Natural killer cell (primary cell): ENCODE data around the gene ABCB8. TPM values are rescaled to one million over a fixed set of nuclear protein-coding genes. Genes with fewer than 3 reads are reported as not detected.

Source experiments
- ATAC-seq, 3 donors: fragments of 150-1000 bp in 2 of 3; fragments of 200-7000 bp in 1 of 3; cut with Tn5 transposase; 1 replicate in 1 of 3; 2 replicates in 2 of 3; pipeline ENCODE4 v1.10.0; 2021; ENCODE audit warnings: mild to moderate bottlenecking in 2 of 3, moderate library complexity in 2 of 3
- DNase-seq, 2 donors: peaks; one replicate each; pipeline versions ENCODE4 v3.0.0 to v3.0.0-alpha.2; 2013 to 2021; ENCODE audit warnings: mixed read lengths in 1 of 2
- H3K27ac ChIP-seq: one replicate; pipeline ENCODE4 v1.5.1; 2013; ENCODE audit warnings: mild to moderate bottlenecking, low read length
- H3K27me3 ChIP-seq: one replicate; pipeline ENCODE4 v1.6.1; 2013; ENCODE audit warnings: low read length; ENCODE audit not compliant: control insufficient read depth, insufficient read depth
- H3K36me3 ChIP-seq: one replicate; pipeline ENCODE4 v1.6.1; 2013; ENCODE audit warnings: low read length; ENCODE audit not compliant: control insufficient read depth, insufficient read depth
- H3K4me1 ChIP-seq: one replicate; pipeline ENCODE4 v1.6.1; 2013; ENCODE audit warnings: low read length; ENCODE audit not compliant: control insufficient read depth, insufficient read depth
- H3K4me3 ChIP-seq: one replicate; pipeline ENCODE4 v1.5.1; 2013; ENCODE audit warnings: low read length
- H3K9me3 ChIP-seq: one replicate; pipeline ENCODE4 v1.6.1; 2013; ENCODE audit warnings: low read length; ENCODE audit not compliant: control insufficient read depth, insufficient read depth
- H3K27ac Mint-ChIP-seq, 2 donors: one replicate each; pipeline ENCODE4 v1.8.0; 2022; ENCODE audit warnings: mild to moderate bottlenecking in 2 of 2, mixed read lengths in 2 of 2, moderate library complexity in 1 of 2
- H3K27me3 Mint-ChIP-seq, 2 donors: one replicate each; pipeline ENCODE4 v1.8.0; 2022; ENCODE audit warnings: low read depth in 2 of 2, mixed read lengths in 2 of 2
- H3K36me3 Mint-ChIP-seq: one replicate; pipeline ENCODE4 v1.8.0; 2022; ENCODE audit warnings: mixed read lengths
- H3K4me1 Mint-ChIP-seq, 2 donors: one replicate each; pipeline ENCODE4 v1.8.0; 2022; ENCODE audit warnings: mixed read lengths in 2 of 2
- H3K4me3 Mint-ChIP-seq: one replicate; pipeline ENCODE4 v1.8.0; 2022; ENCODE audit warnings: mild to moderate bottlenecking, moderate library complexity, mixed read lengths
- H3K9me3 Mint-ChIP-seq, 2 donors: one replicate each; pipeline ENCODE4 v1.8.0; 2022; ENCODE audit warnings: mixed read lengths in 2 of 2
- CTCF ChIP-seq: fragments of 200-600 bp; IDR thresholded peaks from one replicate; pipeline ENCODE4 v1.8.0; 2022; ENCODE audit warnings: antibody characterized with exemption
- WGBS: methylation state at CpG from one replicate; pipeline ENCODE4 v1.1.7; 2013; ENCODE audit warnings: missing lambda C conversion rate; ENCODE audit not compliant: insufficient coverage; 5-methylcytosine and 5-hydroxymethylcytosine counted together
- intact Hi-C: fragments of 100-400 bp; cut with micrococcal nuclease; formaldehyde crosslinking; loops from one replicate; pipeline ENCODE4 v1.14.2; 2022
- total RNA-seq, 4 donors: library from RNA; stranded (reverse); fragments of 120-200 nt in 1 of 4; gene quantifications; one replicate each; pipeline versions ENCODE4 v1.2.3 to v1.2.4, GENCODE V29; 2013 to 2022

ABCB8 gene
- total RNA-seq, 3 donors from 2014 or later (not counting 1 experiment from before 2014, with no cell fraction given) = 50.6 to 60.5 (median 53.7) TPM

DNA sequence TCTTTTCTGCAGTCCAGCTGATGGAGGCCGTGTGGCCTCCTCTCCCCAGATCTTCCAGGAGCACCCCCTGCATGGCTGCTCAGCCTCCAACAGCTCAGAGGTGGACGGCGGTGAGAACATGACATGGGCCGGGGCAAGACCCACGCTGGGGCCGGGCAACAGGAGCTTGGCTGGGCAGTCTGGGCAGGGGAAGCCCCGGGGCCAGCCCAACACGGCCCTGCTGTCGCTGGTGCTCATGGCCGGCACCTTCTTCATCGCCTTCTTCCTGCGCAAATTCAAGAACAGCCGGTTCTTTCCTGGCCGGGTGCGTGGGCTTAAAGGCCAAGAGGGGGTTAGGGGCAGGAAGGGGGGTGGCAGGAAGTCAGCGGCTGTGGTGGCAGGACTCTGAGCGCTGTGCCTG, 45.7 kb downstream of the ABCB8 start:
- H3K9me3 ChIP-seq = no peaks in the 10 kb centered on the region
- TF ChIP-seq CTCF = no peak
- Mint-ChIP-seq H3K36me3 (no peaks in the 10 kb centered on the region), H3K4me3 (no peak overlapping the region), H3K27me3 (no peaks in the 10 kb centered on the region), H3K27ac (no peak overlapping the region), H3K4me1 (peaks cover 2 to 8% of the 10 kb centered on the region in 2 donors), H3K9me3 (no peaks in the 10 kb centered on the region)
- no peaks in the 10 kb centered on the region for H3K27me3 ChIP-seq
- peaks cover 60% of the 10 kb centered on the region for H3K36me3 ChIP-seq
- DNase-seq = no peak
- H3K27ac ChIP-seq = no peak overlapping the region
- intact Hi-C loops = no loop called here
- WGBS = 85% methylated on average over 17 of the region's 17 CpGs
- H3K4me1 ChIP-seq = no peaks in the 10 kb centered on the region
- no peak for ATAC-seq
- no peak overlapping the region for H3K4me3 ChIP-seq

GRCh38 chr7:151074817-151075661, 46.8 kb downstream of the ABCB8 start:
- H3K27me3 ChIP-seq = no peaks in the 10 kb centered on the region
- WGBS = 97% methylated on average over 26 of the region's 26 CpGs
- no peak for TF ChIP-seq CTCF
- Mint-ChIP-seq H3K27ac (no peak overlapping the region), H3K4me3 (no peak overlapping the region), H3K4me1 (peaks cover 5 to 16% of the 10 kb centered on the region in 2 donors), H3K36me3 (no peaks in the 10 kb centered on the region), H3K9me3 (no peaks in the 10 kb centered on the region), H3K27me3 (no peaks in the 10 kb centered on the region)
- H3K27ac ChIP-seq = no peak overlapping the region
- no peaks in the 10 kb centered on the region for H3K9me3 ChIP-seq
- peaks cover 51% of the 10 kb centered on the region for H3K36me3 ChIP-seq
- ATAC-seq = no peak
- peaks cover 9% of the 10 kb centered on the region for H3K4me1 ChIP-seq
- H3K4me3 ChIP-seq = no peak overlapping the region
- intact Hi-C loops = no loop called here
- no peak for DNase-seq

- WGBS = 93% methylated on average over 7 of the region's 7 CpGs
- H3K36me3 ChIP-seq = peaks cover 45% of the 10 kb centered on the region
- ATAC-seq = no peak
Observed at GRCh38 chr7:151075662-151075971, 47.4 kb downstream of the ABCB8 start.

More at GRCh38 chr7:151075662-151075971, 47.4 kb downstream of the ABCB8 start:
- Histone ChIP-seq H3K9me3 (no peaks in the 10 kb centered on the region), H3K27me3 (no peaks in the 10 kb centered on the region), H3K4me1 (peaks cover 12% of the 10 kb centered on the region), H3K27ac (no peak overlapping the region), H3K4me3 (no peak overlapping the region)
- DNase-seq = no peak
- intact Hi-C loops = no loop called here
- H3K27me3 Mint-ChIP-seq = no peaks in the 10 kb centered on the region
- TF ChIP-seq CTCF = no peak
- H3K9me3 Mint-ChIP-seq = no peaks in the 10 kb centered on the region
- no peaks in the 10 kb centered on the region for H3K36me3 Mint-ChIP-seq
- no peak overlapping the region for H3K27ac Mint-ChIP-seq
- no peak overlapping the region for H3K4me3 Mint-ChIP-seq
- H3K4me1 Mint-ChIP-seq = peaks cover 5 to 18% of the 10 kb centered on the region in 2 donors
